WI38 (cell line): ENCODE data around the gene CDCA3.
A peak's percentile ranks its signal among the peaks of the same experiment; 100 is the strongest.
"Not testable (repeated sequence)": the region's sequence is repeated elsewhere in the genome, so short reads cannot be mapped to it uniquely, and the experiment has no call there.

ENCODE experiments used
- H3K4me3 ChIP-seq: 2 replicates; pipeline ENCODE4 v1.5.1; 2011; ENCODE audit warnings: low read depth, mild to moderate bottlenecking, control low read depth, low read length
- TF ChIP-seq, protein P1 (sequence below): IDR thresholded peaks from 2 replicates; pipeline ENCODE4 v1.5.1; 2012; ENCODE audit warnings: low read depth, mild to moderate bottlenecking, control low read depth, low read length

The CDCA3 gene

DNA sequence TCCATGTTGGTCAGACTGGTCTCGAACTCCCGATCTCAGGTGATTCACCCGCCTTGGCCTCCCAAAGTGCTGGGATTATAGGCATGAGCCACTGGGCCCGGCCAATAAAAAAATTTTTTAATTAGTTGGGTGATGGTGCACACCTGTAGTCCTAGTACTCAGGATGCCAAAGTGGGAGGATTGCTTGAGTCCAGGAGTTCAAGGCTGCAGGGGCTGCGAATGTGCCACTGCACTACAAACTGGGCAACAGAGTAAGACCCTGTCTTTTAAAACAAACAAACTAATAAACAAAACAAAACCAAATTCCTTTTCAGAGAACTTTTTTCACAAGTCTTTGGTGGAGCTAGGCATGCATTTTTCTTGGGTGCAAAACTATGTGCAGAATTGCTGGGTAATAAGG, 32.2 kb upstream of the CDCA3 start:
- TF ChIP-seq, protein P1, sequence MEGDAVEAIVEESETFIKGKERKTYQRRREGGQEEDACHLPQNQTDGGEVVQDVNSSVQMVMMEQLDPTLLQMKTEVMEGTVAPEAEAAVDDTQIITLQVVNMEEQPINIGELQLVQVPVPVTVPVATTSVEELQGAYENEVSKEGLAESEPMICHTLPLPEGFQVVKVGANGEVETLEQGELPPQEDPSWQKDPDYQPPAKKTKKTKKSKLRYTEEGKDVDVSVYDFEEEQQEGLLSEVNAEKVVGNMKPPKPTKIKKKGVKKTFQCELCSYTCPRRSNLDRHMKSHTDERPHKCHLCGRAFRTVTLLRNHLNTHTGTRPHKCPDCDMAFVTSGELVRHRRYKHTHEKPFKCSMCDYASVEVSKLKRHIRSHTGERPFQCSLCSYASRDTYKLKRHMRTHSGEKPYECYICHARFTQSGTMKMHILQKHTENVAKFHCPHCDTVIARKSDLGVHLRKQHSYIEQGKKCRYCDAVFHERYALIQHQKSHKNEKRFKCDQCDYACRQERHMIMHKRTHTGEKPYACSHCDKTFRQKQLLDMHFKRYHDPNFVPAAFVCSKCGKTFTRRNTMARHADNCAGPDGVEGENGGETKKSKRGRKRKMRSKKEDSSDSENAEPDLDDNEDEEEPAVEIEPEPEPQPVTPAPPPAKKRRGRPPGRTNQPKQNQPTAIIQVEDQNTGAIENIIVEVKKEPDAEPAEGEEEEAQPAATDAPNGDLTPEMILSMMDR: no peak

DNA sequence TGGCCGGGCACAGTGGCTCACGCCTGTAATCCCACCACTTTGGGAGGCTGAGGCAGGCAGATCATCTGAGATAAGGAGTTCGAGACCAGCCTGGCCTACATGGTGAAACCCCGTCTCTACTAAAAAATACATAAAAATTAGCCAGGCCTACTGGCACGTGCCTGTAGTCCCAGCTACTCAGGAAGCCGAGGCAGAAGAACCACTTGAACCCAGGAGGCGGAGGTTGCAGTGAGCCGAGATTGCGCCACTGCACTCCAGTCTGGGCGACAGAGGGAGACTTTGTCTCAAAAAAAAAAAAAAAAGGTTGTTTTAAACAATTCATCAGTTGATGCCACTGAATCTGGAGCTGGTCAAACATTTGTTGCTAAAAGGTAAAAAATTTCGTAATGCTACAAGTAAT, 28.7 kb upstream of the CDCA3 start:
- not testable (repeated sequence) for H3K4me3 ChIP-seq

More for the DNA sequence above, 32.2 kb upstream of the CDCA3 start:
- H3K4me3 ChIP-seq: no peak overlapping the region

DNA sequence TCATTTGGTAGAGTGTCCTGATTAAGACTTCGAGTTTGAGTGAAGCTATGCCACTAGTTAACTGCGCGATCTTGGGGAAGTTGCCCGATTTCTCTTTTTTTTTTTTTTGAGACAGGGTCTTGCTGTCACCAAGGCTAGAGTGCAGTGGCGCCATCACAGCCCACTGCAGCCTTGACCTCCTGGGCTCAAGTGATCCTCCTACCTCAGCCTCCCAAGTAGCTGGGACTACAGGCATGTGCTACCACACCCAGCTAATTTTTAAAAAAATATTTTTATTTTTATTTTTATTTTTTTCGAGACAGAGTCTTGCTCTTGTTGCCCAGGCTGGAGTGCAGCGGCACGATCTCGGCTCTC, 22.9 kb upstream of the CDCA3 start:
- H3K4me3 ChIP-seq: peak overlapping the region; percentile 69

DNA sequence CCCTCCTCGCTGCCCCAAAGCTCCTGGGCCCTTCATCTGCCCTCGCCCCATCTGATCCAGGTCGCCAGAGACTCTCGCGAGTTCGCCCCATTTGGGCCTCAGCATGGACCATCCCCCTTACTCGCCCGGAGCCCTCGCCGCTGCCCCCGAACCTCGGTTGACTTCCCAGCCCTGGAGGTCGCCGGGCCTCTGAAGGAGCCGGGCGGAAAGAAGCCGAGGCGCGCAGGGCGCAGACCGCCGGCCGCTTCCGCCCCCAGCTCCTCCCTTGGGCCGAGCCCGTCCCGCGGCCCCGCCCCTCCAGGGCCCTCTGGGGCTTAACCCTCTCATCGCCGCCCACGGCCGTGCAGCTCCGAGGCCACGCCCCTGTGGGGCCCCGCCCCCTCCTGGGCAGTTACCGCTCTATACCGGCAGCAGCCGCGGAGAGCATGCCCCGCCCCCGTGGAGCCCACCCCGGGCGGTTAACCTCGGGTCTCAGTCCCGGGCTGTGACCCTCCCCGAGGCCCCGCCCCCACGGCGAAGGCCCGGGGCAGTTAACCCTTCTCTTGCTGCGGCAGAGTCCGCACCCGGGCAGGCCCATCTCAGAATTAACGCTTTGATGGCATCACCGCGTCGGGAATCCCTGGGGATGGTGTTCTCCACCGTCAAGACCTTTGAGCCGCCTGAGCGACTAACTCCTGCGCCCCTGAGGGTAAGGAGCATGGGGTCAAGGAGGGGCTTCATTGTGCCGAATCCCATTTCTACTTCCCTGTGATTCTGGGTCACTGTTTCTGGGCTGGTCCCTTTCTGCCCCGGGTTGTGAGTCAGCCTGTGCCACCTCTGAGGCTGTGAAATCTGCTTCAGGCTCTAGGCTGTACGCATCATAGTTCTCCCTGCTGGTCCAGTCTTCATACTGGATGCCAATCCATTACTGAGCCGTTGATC, 22.3 kb upstream of the CDCA3 start, which contains the start of gene SPSB2:
SPSB2 (minus strand) TSS at position 210 of the 921 bp plus-strand sequence. CDS start 402 bp downstream, outside the sequence.
- TF ChIP-seq, protein P1: no peak
- peak within 1 kb of the TSS; percentile 69 for H3K4me3 ChIP-seq

DNA sequence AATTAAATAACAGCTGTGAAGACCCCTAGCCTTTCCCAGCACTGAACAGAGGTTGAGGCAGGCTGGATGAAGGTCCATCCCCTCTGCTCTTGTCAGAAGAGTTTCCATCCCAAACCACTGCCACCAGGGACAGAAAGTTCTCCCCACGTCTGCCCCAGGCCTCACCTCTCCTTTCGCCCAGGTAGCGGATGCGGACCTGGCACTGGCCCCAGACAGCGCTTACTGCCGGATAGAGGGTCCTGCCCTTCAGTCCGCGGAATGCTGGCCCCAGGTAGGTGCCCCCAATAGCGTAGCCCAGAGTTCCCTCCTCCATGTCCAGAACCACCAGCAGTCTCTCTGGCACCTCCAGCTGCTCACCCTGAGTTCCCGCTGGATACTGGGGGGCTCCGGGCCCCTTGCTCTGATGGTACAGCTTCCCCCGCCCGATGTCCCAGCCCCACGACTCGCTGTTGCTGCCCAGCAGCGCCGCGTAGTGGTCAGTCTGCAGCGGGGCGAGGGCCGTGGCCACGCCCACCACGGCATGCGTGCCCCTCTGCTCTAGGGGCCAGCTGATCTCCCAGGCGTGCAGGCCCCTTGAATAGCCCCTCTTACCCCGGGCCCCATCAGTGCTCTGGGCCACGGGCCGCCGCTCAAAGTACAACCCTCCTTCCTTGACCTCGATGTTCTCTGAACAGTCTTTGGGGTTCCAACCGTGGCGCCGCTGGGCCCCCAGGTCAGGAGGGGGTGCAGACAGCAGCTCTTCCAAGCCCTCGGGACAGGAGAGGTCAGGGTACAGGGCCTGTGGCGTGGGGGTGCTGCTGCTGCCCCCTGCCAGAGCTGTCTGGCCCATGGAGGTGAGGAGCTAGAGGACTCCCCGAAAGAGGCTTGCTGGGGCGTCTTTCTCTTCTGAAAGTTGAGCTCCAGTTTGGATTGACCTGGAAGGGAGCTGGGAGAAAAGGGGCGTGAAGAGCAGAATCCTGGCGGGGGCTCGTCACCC, 21.3 kb upstream of the CDCA3 start:
- TF ChIP-seq, protein P1: peak; percentile 95
- H3K4me3 ChIP-seq: peak overlapping the region; percentile 69

DNA sequence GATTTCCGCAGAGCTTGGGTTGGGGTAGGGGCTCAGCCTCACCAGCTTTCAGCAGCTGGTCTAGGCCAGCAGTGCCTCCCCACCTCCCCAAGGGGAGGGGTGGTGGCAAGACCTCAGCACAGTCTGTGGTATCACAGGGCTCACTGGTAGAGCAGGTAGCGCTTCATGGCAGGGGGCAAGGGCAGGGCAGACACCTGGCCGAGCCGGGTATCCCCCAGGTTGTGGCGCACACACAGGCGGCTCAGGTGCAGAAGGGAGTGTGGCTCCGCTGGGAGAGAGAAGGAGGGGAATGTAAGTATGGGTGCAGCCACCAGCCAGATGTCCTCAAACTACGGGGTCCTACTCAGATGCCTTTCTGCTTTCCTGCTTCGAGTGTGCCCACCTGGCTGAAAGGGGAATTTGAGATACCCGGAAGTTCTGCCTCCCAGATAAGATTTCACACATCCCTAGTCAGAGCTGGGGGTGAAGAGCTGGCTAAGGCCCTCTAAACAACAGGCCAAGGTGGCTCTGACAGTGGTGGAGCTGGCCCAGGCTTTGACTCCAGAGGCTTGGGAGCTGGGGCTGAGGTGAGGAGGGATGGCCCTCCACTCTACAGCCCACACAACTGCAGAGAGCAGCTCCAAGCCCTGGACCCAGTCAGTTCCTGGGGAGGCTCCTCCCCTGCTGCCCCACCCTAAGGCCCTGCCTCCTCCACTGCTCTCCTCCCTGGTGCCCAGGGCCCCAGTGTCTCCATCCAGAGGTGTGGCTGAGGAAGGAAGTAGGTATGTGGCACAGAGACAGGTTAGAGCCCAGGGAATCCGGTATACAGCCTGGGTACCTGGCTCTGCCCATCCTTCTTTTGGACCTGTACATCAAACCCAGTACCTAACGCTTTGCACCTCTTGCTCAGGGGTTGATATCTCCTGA, 20.2 kb upstream of the CDCA3 start:
- TF ChIP-seq, protein P1: no peak
- peak overlapping the region; percentile 69 for H3K4me3 ChIP-seq

DNA sequence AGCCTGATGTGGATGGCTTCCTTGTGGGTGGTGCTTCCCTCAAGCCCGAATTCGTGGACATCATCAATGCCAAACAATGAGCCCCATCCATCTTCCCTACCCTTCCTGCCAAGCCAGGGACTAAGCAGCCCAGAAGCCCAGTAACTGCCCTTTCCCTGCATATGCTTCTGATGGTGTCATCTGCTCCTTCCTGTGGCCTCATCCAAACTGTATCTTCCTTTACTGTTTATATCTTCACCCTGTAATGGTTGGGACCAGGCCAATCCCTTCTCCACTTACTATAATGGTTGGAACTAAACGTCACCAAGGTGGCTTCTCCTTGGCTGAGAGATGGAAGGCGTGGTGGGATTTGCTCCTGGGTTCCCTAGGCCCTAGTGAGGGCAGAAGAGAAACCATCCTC, 19.2 kb upstream of the CDCA3 start:
- not testable (repeated sequence) for H3K4me3 ChIP-seq
